Liver (tissue), 3 donors: ENCODE measurements around the gene MCEMP1.

ENCODE experiments used
- GABPA ChIP-seq, 2 donors: IDR thresholded peaks in 1 of 2; conservative IDR thresholded peaks in 1 of 2; 2 replicates each; pipeline ENCODE4 v1.6.1; 2016; ENCODE audit warnings: antibody characterized with exemption in 2 of 2, mild to moderate bottlenecking in 1 of 2, moderate library complexity in 1 of 2
- HNF4A ChIP-seq, 2 donors: conservative IDR thresholded peaks; 2 replicates each; pipeline ENCODE4 v1.6.1; 2016; ENCODE audit warnings: antibody characterized with exemption in 2 of 2, mild to moderate bottlenecking in 2 of 2
- RAD21 ChIP-seq, 2 donors: IDR thresholded peaks; 2 replicates each; pipeline ENCODE4 v1.6.1; 2016; ENCODE audit warnings: antibody characterized with exemption in 2 of 2, mild to moderate bottlenecking in 2 of 2
- RXRA ChIP-seq, 2 donors: IDR thresholded peaks; 2 replicates each; pipeline ENCODE4 v1.6.1; 2017 to 2018; ENCODE audit warnings: antibody characterized with exemption in 2 of 2, mild to moderate bottlenecking in 1 of 2
- TAF1 ChIP-seq: conservative IDR thresholded peaks from 2 replicates; pipeline ENCODE4 v1.6.1; 2016; ENCODE audit warnings: antibody characterized with exemption, mild to moderate bottlenecking
- TF ChIP-seq, protein P1 (sequence below): fragments of 150-350 bp; IDR thresholded peaks from 2 replicates; pipeline ENCODE4 v1.5.1; 2017; ENCODE audit warnings: improper control_type of control experiment, low read depth, low read length; ENCODE audit not compliant: missing input control
- TF ChIP-seq, protein P2 (sequence below): IDR thresholded peaks from 2 replicates; pipeline ENCODE4 v1.6.1; 2016; ENCODE audit warnings: antibody characterized with exemption
- TF ChIP-seq, protein P3 (sequence below): IDR thresholded peaks from 2 replicates; pipeline ENCODE4 v1.6.1; 2016; ENCODE audit warnings: antibody characterized with exemption
- donor health status: healthy.
- donor health status: healthy.

DNA sequence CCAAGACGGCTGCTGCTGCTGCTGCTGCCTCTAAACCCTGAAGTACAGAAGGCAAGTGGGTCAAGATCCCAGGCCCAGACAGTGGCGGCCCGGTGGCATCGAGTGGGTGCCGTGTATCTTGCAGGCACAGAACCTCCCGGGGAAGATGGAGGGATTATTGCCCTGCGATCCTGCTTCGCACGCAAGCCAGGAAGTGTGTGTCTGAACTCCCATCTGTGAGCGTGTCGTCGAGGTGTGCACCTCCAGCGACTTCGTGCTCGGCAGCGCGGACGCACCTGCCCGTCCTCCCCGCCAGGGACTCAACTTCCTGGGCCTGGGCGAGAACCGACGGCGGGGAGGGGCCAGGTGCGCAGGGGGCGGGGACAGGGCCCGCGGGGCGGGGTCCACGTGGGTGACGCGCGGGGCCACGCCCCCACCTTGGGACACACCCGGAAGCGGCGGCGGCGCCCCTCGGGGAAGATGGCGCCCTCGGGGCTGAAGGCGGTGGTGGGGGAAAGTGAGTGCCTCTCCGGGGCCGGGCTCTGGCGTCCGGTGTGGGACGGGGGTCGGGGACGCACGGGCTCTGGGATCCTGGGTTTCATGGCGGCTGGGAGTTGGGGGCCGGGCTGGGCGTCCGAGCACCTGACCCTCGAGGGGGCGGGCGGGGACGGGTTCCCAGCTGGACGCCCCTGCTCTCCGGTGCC, 40.1 kb upstream of the MCEMP1 start, which contains the start of gene STXBP2:
- TF ChIP-seq HNF4A (conservative IDR thresholded peaks at IDR 0.05) (no peak), TAF1 (no peak), RXRA (IDR thresholded peaks at IDR 0.05) (no peak), RAD21 (IDR thresholded peaks at IDR 0.05) (no peak), GABPA (IDR thresholded peaks at IDR 0.05 in 1 of 2, conservative IDR thresholded peaks at IDR 0.05 in 1 of 2) (no peak)
- TF ChIP-seq, protein P1, sequence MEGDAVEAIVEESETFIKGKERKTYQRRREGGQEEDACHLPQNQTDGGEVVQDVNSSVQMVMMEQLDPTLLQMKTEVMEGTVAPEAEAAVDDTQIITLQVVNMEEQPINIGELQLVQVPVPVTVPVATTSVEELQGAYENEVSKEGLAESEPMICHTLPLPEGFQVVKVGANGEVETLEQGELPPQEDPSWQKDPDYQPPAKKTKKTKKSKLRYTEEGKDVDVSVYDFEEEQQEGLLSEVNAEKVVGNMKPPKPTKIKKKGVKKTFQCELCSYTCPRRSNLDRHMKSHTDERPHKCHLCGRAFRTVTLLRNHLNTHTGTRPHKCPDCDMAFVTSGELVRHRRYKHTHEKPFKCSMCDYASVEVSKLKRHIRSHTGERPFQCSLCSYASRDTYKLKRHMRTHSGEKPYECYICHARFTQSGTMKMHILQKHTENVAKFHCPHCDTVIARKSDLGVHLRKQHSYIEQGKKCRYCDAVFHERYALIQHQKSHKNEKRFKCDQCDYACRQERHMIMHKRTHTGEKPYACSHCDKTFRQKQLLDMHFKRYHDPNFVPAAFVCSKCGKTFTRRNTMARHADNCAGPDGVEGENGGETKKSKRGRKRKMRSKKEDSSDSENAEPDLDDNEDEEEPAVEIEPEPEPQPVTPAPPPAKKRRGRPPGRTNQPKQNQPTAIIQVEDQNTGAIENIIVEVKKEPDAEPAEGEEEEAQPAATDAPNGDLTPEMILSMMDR, result peak; percentile 23
- TF ChIP-seq, protein P2, sequence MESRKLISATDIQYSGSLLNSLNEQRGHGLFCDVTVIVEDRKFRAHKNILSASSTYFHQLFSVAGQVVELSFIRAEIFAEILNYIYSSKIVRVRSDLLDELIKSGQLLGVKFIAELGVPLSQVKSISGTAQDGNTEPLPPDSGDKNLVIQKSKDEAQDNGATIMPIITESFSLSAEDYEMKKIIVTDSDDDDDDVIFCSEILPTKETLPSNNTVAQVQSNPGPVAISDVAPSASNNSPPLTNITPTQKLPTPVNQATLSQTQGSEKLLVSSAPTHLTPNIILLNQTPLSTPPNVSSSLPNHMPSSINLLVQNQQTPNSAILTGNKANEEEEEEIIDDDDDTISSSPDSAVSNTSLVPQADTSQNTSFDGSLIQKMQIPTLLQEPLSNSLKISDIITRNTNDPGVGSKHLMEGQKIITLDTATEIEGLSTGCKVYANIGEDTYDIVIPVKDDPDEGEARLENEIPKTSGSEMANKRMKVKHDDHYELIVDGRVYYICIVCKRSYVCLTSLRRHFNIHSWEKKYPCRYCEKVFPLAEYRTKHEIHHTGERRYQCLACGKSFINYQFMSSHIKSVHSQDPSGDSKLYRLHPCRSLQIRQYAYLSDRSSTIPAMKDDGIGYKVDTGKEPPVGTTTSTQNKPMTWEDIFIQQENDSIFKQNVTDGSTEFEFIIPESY, result no peak
- TF ChIP-seq, protein P3, sequence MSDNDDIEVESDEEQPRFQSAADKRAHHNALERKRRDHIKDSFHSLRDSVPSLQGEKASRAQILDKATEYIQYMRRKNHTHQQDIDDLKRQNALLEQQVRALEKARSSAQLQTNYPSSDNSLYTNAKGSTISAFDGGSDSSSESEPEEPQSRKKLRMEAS, result no peak
